Regular cardiac myocyte (primary cell): ENCODE results near the gene CCL22. TPM values are rescaled to one million over a fixed set of nuclear protein-coding genes. Genes with fewer than 3 reads are reported as not detected.

Experiments used
- total RNA-seq: library from RNA; depleted of rRNA; stranded (reverse); fragments of >200 nt; gene quantifications from 2 replicates; pipeline ENCODE4 v1.2.3, GENCODE V29; 2014

The CCL22 gene
- not detected in 2 replicates for total RNA-seq

GRCh38 chr16:57358527-57359095 is at the start of gene CCL22:
TSS of gene CCL22 (plus strand) at chr16:57358783. CDS start at chr16:57358817, 34 bp downstream.

GRCh38 chr16:57372372-57373116 is 14.0 kb downstream of the CCL22 start, which contains the start of gene CX3CL1:
TSS of gene CX3CL1 (plus strand) at chr16:57372490. CDS start at chr16:57372569, 79 bp downstream.

GRCh38 chr16:57403965-57404817 is 45.6 kb downstream of the CCL22 start, which contains the start of gene CCL17:
TSS of gene CCL17 (plus strand) at chr16:57404767. CDS start at chr16:57413933, 9,166 bp downstream.

Other genes starting within 250 kb of the CCL22 start
- gene PSME3IP1, start 172.7 kb upstream of the CCL22 start, total RNA-seq, result 63.4 and 89.0 TPM in 2 replicates
- gene RSPRY1, start 172.5 kb upstream of the CCL22 start, total RNA-seq, result 35.8 and 48.5 TPM in 2 replicates
- gene ARL2BP, start 113.5 kb upstream of the CCL22 start, total RNA-seq, result 77.8 and 78.9 TPM in 2 replicates
- under 0.01 TPM in 1 of 2 replicates, not detected in the other for gene PLLP, start 74.1 kb upstream of the CCL22 start, total RNA-seq
- gene CX3CL1, start 13.7 kb downstream of the CCL22 start, total RNA-seq, result 0.19 and 1.4 TPM in 2 replicates
- gene CCL17, start 46.0 kb downstream of the CCL22 start, total RNA-seq, result not detected in 2 replicates
- 37.2 and 41.8 TPM in 2 replicates for gene CIAPIN1, start 88.6 kb downstream of the CCL22 start, total RNA-seq
- 33.8 and 43.5 TPM in 2 replicates for gene COQ9, start 88.7 kb downstream of the CCL22 start, total RNA-seq
- 113 and 150 TPM in 2 replicates for gene POLR2C, start 103.9 kb downstream of the CCL22 start, total RNA-seq
- gene DOK4, start 127.7 kb downstream of the CCL22 start, total RNA-seq, result 33.8 and 47.7 TPM in 2 replicates
- 12.7 and 20.3 TPM in 2 replicates for gene CCDC102A, start 177.8 kb downstream of the CCL22 start, total RNA-seq
- not detected in 2 replicates for gene ADGRG5, start 183.9 kb downstream of the CCL22 start, total RNA-seq